Kidney epithelial cell (primary cell): Measurements from ENCODE around the gene ITGB1BP1. TPM values are rescaled to one million over a fixed set of nuclear protein-coding genes. Genes with fewer than 3 reads are reported as not detected.

Experiments used
- DNase-seq: peaks from one replicate; pipeline ENCODE4 v3.0.0-alpha.2; 2010; ENCODE audit warnings: low read depth
- H3K27me3 ChIP-seq: 2 replicates; pipeline ENCODE4 v1.6.0; 2011; ENCODE audit warnings: low read length; ENCODE audit not compliant: control insufficient read depth, insufficient read depth
- H3K36me3 ChIP-seq: 2 replicates; pipeline ENCODE4 v1.5.1; 2011; ENCODE audit warnings: low read length; ENCODE audit not compliant: control insufficient read depth, insufficient read depth
- H3K4me3 ChIP-seq: 2 replicates; pipeline ENCODE4 v1.5.1; 2011; ENCODE audit warnings: low read depth, mild to moderate bottlenecking, control low read depth, low read length
- CTCF ChIP-seq: IDR thresholded peaks from 2 replicates; pipeline ENCODE4 v1.5.1; 2011; ENCODE audit warnings: mild to moderate bottlenecking, moderate library complexity, low read length, control low read depth, inconsistent platforms; ENCODE audit not compliant: insufficient read depth, poor library complexity, severe bottlenecking
- total RNA-seq: library from RNA; depleted of rRNA; stranded (reverse); fragments of >200 nt; gene quantifications from 2 replicates; pipeline ENCODE4 v1.2.3, GENCODE V29; 2015

ITGB1BP1 gene
- total RNA-seq, 1 donor from 2014 or later = 41.4 TPM

GRCh38 chr2:9390151-9390850 is 33.0 kb downstream of the ITGB1BP1 start:
- H3K27me3 ChIP-seq = no peaks in the 10 kb centered on the region
- H3K4me3 ChIP-seq = no peak overlapping the region
- peaks cover 8% of the 10 kb centered on the region for H3K36me3 ChIP-seq
- no peak for TF ChIP-seq CTCF
- no peak for DNase-seq

GRCh38 chr2:9388950-9389911 is 34.1 kb downstream of the ITGB1BP1 start:
- no peak for TF ChIP-seq CTCF
- Histone ChIP-seq H3K27me3 (no peaks in the 10 kb centered on the region), H3K4me3 (no peak overlapping the region), H3K36me3 (peaks cover 5% of the 10 kb centered on the region)
- no peak for DNase-seq

GRCh38 chr2:9388199-9388681 is 35.1 kb downstream of the ITGB1BP1 start:
- no peaks in the 10 kb centered on the region for H3K27me3 ChIP-seq
- H3K36me3 ChIP-seq = peaks cover 5% of the 10 kb centered on the region
- no peak overlapping the region for H3K4me3 ChIP-seq
- no peak for TF ChIP-seq CTCF
- no peak for DNase-seq

- no peak for DNase-seq
- peaks cover 6% of the 10 kb centered on the region for H3K36me3 ChIP-seq
These were observed 37.5 kb downstream of the ITGB1BP1 start for GRCh38 chr2:9385841-9386240.

GRCh38 chr2:9384521-9384920 is 38.8 kb downstream of the ITGB1BP1 start:
- Histone ChIP-seq H3K4me3 (no peak overlapping the region), H3K27me3 (no peaks in the 10 kb centered on the region), H3K36me3 (peaks cover 5% of the 10 kb centered on the region)
- TF ChIP-seq CTCF = no peak
- no peak for DNase-seq

More at GRCh38 chr2:9385841-9386240, 37.5 kb downstream of the ITGB1BP1 start:
- Histone ChIP-seq H3K4me3 (no peak overlapping the region), H3K27me3 (no peaks in the 10 kb centered on the region)
- no peak for TF ChIP-seq CTCF
